ENCODE measurements around the gene RAPGEF6.

Gene RAPGEF6

DNA sequence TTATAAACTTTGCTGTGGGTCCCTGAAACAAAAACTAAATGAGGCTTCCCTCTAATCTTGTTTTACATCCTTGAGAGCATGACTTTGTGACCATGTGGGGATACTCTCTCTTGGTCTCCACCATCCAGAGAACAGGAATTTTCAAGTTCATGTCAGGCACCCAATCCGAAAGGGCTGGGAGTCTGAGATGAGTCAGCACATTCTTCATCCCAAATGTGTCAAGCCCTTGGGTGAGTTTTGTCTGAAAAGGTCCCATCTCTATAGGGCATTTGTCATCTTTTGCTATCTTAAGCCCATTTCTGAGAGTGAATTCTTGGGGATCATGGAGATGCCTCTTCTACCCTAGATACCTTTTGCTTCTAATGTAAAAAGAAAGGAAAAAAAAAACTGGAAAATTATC lies 26.9 kb upstream of the RAPGEF6 start:
- TF ChIP-seq, protein P1, sequence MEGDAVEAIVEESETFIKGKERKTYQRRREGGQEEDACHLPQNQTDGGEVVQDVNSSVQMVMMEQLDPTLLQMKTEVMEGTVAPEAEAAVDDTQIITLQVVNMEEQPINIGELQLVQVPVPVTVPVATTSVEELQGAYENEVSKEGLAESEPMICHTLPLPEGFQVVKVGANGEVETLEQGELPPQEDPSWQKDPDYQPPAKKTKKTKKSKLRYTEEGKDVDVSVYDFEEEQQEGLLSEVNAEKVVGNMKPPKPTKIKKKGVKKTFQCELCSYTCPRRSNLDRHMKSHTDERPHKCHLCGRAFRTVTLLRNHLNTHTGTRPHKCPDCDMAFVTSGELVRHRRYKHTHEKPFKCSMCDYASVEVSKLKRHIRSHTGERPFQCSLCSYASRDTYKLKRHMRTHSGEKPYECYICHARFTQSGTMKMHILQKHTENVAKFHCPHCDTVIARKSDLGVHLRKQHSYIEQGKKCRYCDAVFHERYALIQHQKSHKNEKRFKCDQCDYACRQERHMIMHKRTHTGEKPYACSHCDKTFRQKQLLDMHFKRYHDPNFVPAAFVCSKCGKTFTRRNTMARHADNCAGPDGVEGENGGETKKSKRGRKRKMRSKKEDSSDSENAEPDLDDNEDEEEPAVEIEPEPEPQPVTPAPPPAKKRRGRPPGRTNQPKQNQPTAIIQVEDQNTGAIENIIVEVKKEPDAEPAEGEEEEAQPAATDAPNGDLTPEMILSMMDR (conservative IDR thresholded peaks at IDR 0.05; ENCODE audit: low read depth, low read length) = no peak
- no peak for DNase-seq (ENCODE audit: low read depth)
- no peak overlapping the region for H3K4me3 ChIP-seq (ENCODE audit: low read depth, low read length)

DNA sequence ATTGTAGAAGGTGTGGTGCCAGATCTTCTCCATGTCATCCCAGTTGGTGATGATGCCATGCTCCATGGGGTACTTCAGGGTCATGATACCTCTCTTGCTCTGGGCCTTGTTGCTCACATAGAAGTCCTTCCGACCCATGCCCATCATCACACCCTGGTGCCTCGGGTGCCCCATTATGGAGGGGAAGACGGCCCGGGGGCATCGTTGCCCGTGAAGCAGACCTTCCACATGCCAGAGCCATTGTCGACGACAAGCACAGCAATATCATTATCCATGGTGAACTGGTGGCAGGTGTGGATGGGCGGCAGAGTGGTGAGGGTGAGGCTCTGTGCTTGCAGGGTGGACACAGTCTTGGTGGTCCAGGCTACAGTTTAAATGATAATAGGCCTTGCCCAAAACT lies 24.8 kb upstream of the RAPGEF6 start:
- no peak overlapping the region for H3K4me3 ChIP-seq (ENCODE audit: low read depth, low read length)
- TF ChIP-seq, protein P1 (conservative IDR thresholded peaks at IDR 0.05; ENCODE audit: low read depth, low read length) = no peak
- no peak for DNase-seq (ENCODE audit: low read depth)

DNA sequence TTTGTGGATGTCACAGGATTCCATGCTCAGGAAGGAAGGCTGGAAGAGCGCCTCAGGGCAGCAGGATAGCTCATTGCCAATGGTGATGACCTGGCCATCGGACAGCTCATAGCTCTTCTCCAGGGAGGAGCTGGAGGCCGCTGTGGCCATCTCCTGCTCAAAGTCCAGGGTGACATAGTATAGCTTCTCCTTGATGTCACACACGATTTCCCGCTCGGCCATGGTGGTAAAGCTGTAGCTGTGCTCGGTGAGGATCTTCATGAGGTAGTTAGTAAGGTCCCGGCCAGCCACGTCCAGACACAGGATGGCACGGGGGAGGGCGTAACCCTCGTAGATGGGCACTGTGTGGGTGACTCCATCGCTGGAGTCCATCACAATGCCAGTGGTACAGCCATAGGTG lies 24.3 kb upstream of the RAPGEF6 start:
- no peak for DNase-seq (ENCODE audit: low read depth)
- TF ChIP-seq, protein P1 (conservative IDR thresholded peaks at IDR 0.05; ENCODE audit: low read depth, low read length) = no peak
- no peak overlapping the region for H3K4me3 ChIP-seq (ENCODE audit: low read depth, low read length)

DNA sequence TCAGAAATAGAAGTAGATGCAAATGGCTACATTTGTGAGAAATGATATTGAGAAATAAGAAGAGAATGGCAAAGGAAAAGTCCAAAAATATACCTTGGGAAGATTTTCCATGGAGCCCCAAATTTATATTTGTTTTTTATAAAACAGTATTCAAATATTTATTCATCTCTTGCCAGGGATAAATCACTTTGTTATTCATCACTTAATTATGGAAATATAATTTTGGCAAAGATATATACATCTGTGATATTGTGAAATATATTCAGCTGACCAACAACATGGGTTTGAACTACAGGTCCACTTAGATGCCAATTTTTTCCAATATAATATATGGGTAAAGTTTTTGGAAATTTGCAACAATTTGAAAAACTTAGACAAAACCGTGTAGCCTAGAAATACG lies 19.7 kb upstream of the RAPGEF6 start:
- TF ChIP-seq, protein P1 (conservative IDR thresholded peaks at IDR 0.05; ENCODE audit: low read depth, low read length) = no peak
- no peak overlapping the region for H3K4me3 ChIP-seq (ENCODE audit: low read depth, low read length)
- no peak for DNase-seq (ENCODE audit: low read depth)

DNA sequence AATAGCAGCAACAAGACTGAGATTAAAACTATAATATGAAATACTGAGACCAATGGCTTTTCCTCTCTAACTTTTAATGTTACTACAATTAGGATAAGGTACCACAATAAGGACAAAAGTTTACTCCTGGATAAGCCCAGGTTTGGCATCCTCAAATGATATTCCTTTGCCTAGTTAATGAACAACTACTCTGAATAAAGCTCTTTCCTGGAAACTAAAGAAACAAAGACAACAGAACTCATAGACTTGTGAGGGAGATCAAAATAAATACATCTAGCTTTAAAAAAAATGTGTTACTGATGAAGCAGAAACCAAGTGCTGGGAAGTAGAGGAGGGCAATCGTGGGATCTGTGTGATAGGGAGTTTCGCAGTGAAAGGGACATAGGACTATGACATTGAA lies 19.3 kb upstream of the RAPGEF6 start:
- TF ChIP-seq, protein P1 (conservative IDR thresholded peaks at IDR 0.05; ENCODE audit: low read depth, low read length) = no peak
- no peak overlapping the region for H3K4me3 ChIP-seq (ENCODE audit: low read depth, low read length)

DNA sequence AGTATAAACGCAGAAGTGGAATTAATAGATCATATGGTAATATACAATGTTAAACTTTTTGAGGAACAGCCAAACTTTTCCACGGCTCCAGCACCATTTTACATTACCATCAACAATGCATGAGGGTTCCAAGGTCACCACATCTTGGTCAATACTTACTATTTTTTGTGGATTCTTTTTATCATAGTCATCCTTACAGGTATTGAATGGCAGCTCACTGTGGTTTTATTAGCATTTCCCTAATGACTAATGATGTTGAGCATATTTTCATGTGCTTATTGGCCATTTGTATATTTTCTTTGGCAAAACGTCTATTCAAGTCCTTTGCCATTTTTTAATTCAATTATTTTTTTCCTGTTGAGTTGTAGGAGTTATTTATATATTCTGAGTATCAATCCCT lies 14.1 kb upstream of the RAPGEF6 start:
- DNase-seq (ENCODE audit: low read depth) = peak; percentile 64
- TF ChIP-seq, protein P1 (conservative IDR thresholded peaks at IDR 0.05; ENCODE audit: low read depth, low read length) = no peak
- no peak overlapping the region for H3K4me3 ChIP-seq (ENCODE audit: low read depth, low read length)

More for the DNA sequence above, 19.3 kb upstream of the RAPGEF6 start:
- no peak for DNase-seq (ENCODE audit: low read depth)

DNA sequence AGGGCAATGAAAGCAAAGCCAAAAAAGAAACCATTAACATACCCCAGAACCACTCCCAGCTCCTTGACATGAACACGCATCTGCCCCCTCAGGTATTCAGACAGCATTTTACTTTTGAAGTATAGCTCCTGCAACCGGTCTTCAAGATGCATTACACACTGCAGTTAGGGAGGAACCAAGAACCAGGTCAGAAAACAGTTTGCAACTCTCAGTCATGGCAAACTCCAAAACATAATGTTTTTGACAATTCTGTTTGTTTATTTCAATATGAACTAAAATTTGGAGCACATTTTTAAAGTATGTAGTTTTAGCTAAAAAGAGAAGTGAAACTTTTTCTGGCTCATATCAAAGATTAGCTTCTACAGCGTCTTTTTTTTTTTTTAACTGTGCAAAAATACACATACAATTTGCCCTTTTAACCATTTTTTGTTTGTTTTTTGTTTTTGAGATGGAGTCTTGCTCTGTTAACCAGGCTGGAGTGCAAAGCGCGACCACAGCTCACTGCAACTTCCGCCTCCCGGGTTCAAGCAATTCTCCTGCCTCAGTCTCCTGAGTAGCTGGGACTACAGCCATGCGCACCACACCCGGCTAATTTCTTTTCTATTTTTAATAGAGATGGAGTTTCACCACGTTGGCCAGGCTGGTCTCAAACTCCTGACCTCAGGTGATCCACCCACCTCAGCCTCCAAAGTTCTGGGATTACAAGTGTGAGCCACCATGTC lies 12.2 kb upstream of the RAPGEF6 start:
- no peak for DNase-seq (ENCODE audit: low read depth)
- TF ChIP-seq, protein P1 (conservative IDR thresholded peaks at IDR 0.05; ENCODE audit: low read depth, low read length) = no peak
- no peak overlapping the region for H3K4me3 ChIP-seq (ENCODE audit: low read depth, low read length)
